Fibroblast of pulmonary artery (primary cell): ENCODE measurements around the gene ZNF628.

Experiments used
- DNase-seq: peaks from one replicate; pipeline ENCODE4 v3.0.0-alpha.2; 2010; ENCODE audit warnings: low read depth
- H3K4me3 ChIP-seq: replicated peaks from 2 replicates; pipeline ENCODE4 v1.5.1; 2011; ENCODE audit warnings: low read depth, mild to moderate bottlenecking, control low read depth, low read length, moderate library complexity
- TF ChIP-seq, protein P1 (sequence below): IDR thresholded peaks from 2 replicates; pipeline ENCODE4 v1.5.1; 2011; ENCODE audit warnings: mild to moderate bottlenecking, control low read depth, low read length, inconsistent platforms; ENCODE audit errors: missing control alignments

The ZNF628 gene

DNA sequence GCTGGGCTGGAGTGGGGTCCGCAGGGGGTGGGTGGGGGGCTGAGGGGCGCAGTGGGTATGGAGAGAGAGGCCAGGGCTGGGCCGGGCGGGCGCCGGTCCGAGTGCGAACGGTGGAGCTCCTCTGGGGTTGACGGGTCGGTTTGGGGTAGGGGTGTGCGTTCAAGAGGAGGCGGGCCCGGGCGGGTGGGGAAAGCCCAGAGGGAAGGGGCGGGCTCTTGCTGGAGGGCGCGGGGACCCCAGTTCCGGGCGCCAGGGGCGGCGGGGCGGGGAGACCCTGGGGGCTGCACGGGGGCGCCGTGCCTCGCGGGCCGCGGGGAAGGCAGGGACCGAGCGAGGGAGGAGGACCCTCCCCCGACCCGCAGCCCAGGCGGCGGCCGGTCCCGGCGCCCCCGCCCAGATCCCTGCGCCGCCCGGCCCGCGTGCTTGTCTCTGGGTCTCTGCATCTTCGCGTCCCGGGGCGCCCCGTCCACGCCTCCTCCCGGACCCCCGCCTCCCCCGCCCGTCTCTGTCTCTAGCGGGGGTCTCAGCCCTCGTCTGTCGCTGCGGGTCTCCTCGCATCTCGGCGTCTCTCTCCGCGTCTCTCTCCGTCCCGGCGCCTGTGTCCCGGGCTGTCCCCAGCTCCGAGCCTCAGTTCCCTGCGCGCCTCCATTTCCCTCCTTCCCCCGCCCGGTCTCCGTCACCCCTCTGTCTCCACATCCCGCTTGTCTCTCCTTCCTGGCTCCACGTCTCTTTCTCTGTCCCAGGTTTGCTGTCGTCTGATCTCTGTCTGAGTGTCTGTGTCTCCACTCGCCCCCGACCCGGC, 25.1 kb upstream of the ZNF628 start:
- H3K4me3 ChIP-seq, result no peak overlapping the region
- no peak for DNase-seq
- TF ChIP-seq, protein P1, sequence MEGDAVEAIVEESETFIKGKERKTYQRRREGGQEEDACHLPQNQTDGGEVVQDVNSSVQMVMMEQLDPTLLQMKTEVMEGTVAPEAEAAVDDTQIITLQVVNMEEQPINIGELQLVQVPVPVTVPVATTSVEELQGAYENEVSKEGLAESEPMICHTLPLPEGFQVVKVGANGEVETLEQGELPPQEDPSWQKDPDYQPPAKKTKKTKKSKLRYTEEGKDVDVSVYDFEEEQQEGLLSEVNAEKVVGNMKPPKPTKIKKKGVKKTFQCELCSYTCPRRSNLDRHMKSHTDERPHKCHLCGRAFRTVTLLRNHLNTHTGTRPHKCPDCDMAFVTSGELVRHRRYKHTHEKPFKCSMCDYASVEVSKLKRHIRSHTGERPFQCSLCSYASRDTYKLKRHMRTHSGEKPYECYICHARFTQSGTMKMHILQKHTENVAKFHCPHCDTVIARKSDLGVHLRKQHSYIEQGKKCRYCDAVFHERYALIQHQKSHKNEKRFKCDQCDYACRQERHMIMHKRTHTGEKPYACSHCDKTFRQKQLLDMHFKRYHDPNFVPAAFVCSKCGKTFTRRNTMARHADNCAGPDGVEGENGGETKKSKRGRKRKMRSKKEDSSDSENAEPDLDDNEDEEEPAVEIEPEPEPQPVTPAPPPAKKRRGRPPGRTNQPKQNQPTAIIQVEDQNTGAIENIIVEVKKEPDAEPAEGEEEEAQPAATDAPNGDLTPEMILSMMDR, result no peak

DNA sequence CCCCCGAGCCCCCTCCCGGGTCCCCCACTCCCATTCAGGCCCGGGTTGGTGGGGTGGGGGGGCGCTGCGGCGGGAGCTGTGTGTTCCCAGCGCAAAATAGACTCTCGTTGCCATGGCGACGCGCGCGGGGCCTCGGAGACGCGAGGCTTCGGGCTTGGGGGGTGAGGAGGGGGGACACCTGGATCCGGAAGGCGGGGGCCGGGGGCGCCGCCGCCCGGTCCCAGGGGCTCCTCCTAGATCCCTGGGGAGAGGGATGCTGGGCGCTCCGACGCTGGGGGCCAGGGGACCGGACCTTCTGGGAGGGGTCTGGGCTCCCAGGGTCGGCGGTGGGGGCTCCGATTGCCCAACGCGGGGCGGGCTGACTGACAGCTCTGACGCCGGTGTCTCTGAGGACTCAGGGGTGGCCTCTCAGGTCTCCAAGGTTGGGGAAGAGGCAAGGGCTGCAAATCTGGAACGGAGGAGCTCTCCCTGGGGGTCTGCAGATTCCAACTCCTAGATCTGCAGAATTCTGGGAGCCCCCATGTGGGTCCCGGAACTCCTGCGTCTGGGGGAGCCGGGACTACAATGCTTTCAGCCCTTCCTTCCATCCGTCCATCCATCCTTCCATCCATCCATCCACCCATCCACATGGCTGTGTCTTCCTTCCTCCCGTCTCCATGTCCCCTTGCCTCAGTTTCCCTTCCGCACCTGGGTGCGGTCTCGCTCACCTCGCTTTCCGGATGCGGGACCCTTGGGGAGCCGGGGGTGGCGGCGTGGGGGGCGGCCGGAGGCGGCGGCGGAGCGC, 24.3 kb upstream of the ZNF628 start:
- TF ChIP-seq, protein P1, result no peak
- H3K4me3 ChIP-seq, result no peak overlapping the region
- no peak for DNase-seq

DNA sequence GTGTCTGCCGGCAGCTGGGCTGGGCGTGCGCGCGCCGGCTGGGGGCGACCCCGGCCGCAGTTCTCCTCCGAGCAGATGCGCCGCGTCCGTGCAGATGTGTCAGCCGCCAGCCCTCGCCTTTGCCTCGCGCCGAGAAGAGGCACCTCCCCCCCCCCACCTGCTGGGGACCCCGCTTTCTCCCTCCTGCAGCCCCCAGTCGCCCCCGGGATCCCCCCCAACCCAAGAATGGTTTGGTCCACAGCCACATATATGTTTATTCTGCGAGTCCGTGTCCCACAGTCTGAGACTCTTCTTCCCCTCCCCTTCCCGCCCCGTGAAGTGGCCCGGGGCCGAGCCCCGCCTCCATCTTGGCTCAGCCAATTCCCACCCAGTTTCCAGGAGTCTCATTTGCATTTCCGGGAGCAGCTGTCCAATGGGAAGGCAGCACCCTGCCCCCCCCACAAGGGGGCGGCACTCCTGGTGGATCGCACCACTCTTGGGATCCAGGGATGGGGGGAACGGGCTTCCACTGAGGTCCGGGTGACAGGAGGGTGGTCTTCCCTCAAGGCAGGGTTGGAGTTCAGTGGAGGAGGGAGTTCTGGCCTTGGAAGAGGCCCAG, 23.6 kb upstream of the ZNF628 start:
- TF ChIP-seq, protein P1, result no peak
- peak; percentile 75 for DNase-seq
- no peak overlapping the region for H3K4me3 ChIP-seq

DNA sequence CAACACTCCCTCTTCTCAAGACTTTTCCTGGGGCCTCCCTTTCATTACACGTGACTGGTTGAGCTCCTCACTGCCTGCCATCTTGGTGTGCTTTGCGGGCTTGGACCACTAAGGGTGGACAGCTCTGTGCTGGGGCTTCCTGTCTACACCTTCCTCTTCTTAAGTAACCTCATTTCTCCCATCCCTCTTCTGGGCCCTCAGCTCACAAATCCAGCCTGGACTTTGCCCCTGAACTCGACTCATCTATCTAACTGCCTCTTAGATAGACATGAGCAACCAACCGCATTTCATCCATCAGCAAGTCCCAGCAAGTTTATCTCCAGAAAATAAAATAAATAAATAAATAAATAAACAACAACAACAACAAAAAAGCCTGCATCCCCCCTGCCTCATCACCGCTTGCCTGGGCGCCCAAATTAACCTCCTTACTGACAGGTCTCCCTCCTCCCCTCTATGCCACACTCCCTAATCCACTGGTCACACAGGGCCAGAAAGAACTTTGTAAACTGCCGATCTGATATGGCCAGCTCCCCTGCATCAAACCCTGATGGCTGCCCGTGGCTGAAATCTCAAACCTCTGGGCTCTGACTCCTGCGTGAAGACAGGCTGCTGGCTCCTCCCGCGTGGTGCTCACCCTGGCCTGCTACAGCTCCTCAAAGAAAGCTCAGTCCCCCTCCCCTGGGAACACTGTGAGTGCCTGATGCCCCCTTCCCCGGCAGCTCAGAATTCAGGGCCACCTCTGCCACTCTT, 22.7 kb upstream of the ZNF628 start:
- no peak for DNase-seq
- no peak overlapping the region for H3K4me3 ChIP-seq
- TF ChIP-seq, protein P1, result no peak

DNA sequence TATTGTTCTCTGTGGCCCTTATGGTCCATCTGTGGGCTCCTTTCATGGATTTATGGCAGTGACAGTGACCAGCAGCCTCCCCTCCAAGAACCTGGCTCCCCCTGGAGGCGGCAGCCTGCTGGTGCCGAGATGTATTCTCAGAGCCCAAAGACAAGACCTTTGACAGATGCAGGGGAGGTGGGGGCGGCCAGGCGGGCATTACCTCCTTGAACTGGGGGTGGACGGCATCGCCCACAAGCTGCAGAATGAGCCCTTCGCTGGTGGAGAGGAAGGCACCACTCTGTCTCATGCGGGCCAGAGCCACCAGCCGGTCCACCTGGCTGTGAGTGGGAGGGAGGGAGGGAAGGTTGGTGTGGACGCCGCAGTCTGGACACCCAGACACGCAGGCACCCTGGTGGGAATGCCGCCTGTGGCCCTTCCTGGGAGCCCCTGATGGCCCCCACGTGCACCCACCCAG, 21.6 kb upstream of the ZNF628 start:
- TF ChIP-seq, protein P1, result peak; percentile 78
- DNase-seq, result peak; percentile 54
- no peak overlapping the region for H3K4me3 ChIP-seq

DNA sequence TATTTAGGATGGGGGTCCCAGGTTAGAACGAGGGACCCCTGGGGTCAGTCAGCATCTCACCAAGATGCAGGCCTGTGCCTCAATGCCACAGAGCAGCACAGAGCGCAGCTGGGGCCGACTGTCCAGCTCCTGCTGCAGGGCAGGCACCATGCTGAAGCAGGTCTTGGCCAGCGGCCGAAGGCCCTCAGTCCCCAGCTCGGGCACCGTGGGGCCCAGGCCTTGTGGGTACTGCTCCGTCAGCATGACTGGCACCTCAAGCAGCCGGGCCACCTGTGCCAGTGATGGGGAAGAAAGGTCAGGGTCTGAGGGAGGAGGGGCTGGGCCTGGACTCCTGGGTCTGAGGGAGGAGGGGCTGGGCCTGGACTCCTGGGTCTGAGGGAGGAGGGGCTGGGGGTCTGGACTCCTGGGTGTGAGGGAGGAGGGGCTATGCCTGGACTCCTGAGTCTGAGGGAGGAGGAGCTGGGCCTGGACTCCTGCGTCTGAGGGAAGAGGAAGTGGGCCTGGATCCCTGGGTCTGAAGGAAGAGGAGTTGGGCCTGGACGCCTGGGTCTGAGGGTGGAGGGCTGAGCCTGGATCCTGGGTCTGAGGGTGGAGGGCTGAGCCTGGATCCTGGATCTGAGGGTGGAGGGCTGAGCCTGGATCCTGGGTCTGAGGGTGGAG, 20.7 kb upstream of the ZNF628 start:
- no peak overlapping the region for H3K4me3 ChIP-seq
- TF ChIP-seq, protein P1, result no peak
- no peak for DNase-seq
